ENCODE measurements around the gene OR11H6.
"Not testable (repeated sequence)": the region's sequence is repeated elsewhere in the genome, so short reads cannot be mapped to it uniquely, and the experiment has no call there.

Gene OR11H6

DNA sequence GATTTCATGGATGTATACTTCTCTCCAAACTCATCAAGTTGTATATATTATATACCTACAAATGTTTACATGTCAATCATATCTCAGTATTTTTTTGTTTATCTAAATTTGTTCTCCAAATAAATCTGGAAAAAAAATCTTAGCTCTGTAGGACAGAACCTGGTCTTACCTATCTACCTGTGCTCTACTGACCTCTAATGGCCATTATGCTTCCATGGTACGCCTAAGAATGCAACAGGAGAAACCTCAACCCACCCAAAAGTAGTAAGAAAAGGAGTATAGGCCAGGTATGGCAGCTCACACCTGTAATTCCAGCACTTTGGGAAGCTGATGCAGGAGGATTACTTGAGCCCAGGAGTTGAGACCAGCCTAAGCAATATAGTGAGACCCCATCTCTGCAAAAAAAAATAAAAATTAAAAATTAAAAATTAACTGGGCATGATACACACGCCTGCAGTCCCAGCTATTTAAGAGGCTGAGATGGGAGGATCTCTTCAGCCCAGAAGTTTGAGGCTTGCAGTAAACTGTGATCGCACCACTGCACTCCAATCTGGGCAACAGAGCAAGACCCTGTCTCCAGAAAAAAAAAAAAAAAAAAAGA is 24.2 kb downstream of the OR11H6 start:
- TF ChIP-seq, protein P1, sequence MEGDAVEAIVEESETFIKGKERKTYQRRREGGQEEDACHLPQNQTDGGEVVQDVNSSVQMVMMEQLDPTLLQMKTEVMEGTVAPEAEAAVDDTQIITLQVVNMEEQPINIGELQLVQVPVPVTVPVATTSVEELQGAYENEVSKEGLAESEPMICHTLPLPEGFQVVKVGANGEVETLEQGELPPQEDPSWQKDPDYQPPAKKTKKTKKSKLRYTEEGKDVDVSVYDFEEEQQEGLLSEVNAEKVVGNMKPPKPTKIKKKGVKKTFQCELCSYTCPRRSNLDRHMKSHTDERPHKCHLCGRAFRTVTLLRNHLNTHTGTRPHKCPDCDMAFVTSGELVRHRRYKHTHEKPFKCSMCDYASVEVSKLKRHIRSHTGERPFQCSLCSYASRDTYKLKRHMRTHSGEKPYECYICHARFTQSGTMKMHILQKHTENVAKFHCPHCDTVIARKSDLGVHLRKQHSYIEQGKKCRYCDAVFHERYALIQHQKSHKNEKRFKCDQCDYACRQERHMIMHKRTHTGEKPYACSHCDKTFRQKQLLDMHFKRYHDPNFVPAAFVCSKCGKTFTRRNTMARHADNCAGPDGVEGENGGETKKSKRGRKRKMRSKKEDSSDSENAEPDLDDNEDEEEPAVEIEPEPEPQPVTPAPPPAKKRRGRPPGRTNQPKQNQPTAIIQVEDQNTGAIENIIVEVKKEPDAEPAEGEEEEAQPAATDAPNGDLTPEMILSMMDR (IDR thresholded peaks at IDR 0.05; ENCODE audit: insufficient read depth, low read length, missing control alignments) = no peak
- POLR2A ChIA-PET = no interaction called here
- no peak for DNase-seq (ENCODE audit: low read depth, low spot score)
- CTCF ChIA-PET = no interaction called here
- no peak overlapping the region for H3K4me3 ChIP-seq (ENCODE audit: low read depth, low read length)

DNA sequence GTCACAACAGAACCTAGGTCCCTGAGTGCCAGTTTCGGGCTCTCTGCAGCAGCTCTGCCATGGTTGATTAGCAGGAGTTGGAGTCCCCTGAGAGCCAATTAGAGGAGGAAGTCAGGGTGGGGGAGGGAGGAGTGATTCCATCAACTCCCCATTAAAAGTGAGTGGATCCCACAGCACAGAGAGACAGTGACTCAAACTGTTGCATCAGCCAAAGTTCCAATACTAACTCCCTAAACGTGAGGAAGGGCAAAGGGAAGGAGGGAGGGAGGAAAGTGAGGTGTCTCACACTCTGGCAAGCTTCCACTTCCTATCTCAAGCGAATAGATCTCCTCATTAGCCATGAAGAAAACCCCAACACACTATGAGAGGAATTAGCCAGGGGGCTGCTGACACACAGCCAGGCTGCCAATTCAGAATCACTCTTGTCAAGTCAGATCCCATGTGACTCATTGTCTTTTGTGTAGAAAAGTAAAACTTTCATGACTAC is 39.2 kb downstream of the OR11H6 start:
- no peak overlapping the region for H3K4me3 ChIP-seq (ENCODE audit: low read depth, low read length)
- TF ChIP-seq, protein P1 (IDR thresholded peaks at IDR 0.05; ENCODE audit: insufficient read depth, low read length, missing control alignments) = no peak
- no peak for DNase-seq (ENCODE audit: low read depth, low spot score)
- ChIA-PET POLR2A (no interaction called here), CTCF (no interaction called here)

DNA sequence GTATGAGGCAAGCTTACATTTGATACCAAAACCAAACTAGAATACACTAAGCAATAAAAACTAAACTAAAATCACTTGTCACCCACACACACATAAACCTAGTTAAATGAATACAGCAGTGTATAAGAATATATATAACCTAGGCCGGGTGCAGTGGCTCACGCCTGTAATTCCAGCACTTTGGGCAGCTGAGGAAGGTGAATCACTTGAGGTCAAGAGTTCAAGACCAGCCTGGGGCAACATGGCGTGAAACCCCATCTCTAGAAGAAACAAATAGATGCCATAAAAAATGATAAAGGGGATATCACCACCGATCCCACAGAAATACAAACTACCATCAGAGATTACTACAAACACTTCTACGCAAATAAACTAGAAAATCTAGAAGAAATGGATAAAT is 40.9 kb downstream of the OR11H6 start:
- POLR2A ChIA-PET; DNase-seq (ENCODE audit: low read depth, low spot score); CTCF ChIA-PET: not testable (repeated sequence)

DNA sequence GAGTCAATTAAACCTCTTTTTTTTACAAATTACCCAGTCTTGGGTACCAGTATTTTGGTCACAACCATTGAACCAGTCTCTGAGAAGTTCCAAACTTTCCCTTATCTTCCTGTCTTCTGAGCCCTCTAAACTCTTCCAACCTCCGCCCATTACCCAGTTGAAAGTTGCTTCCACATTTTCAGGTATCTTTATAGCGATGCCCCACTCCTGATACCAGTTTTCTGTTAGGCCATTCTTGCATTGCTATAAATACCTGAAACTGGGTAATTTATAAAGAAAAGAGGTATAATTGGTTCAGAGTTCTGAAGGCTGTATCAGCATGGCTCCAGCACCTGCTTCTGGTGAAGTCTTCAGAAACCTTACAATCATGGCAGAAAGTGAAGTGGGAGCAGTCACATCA is 50.6 kb downstream of the OR11H6 start:
- ChIA-PET POLR2A (no interaction called here), CTCF (no interaction called here)
- DNase-seq (ENCODE audit: low read depth, low spot score) = no peak
- no peak overlapping the region for H3K4me3 ChIP-seq (ENCODE audit: low read depth, low read length)
- TF ChIP-seq, protein P1 (IDR thresholded peaks at IDR 0.05; ENCODE audit: insufficient read depth, low read length, missing control alignments) = no peak

More for the DNA sequence above, 40.9 kb downstream of the OR11H6 start:
- not testable (repeated sequence) for H3K4me3 ChIP-seq (ENCODE audit: low read depth, low read length)

Measured in AG04449 (cell line).